Heart left ventricle (tissue), 16 donors: ENCODE results near the gene HEBP1. TPM values are rescaled to one million over a fixed set of nuclear protein-coding genes. Genes with fewer than 3 reads are reported as not detected.

Source experiments
- ATAC-seq, 4 donors: fragments of 200-7000 bp; cut with Tn5 transposase; one replicate each; pipeline ENCODE4 v1.9.1; 2020 to 2022; ENCODE audit warnings: moderate library complexity in 4 of 4, mild to moderate bottlenecking in 3 of 4, moderate number of reproducible peaks in 1 of 4
- DNase-seq, 5 donors: peaks; one replicate each; pipeline ENCODE4 v3.0.0-alpha.2; 2020
- H3K27ac ChIP-seq, 12 donors: fragments of 200-600 bp; sonication (generic) in 4 of 12; one replicate each; pipeline versions ENCODE4 v1.5.0 to v1.8.0; 2016 to 2022; ENCODE audit warnings: mild to moderate bottlenecking in 2 of 12
- H3K27me3 ChIP-seq, 9 donors: fragments of 200-600 bp; sonication (generic) in 2 of 9; one replicate each; pipeline versions ENCODE4 v1.5.1 to v1.8.0; 2016 to 2022; ENCODE audit warnings: mild to moderate bottlenecking in 3 of 9
- H3K36me3 ChIP-seq, 9 donors: fragments of 200-600 bp; sonication (generic) in 2 of 9; one replicate each; pipeline versions ENCODE4 v1.5.0 to v1.8.0; 2018 to 2022; ENCODE audit warnings: mild to moderate bottlenecking in 2 of 9
- H3K4me1 ChIP-seq, 12 donors: fragments of 200-600 bp; sonication (generic) in 4 of 12; one replicate each; pipeline versions ENCODE4 v1.5.0 to v1.8.0; 2016 to 2022; ENCODE audit warnings: mild to moderate bottlenecking in 3 of 12
- H3K4me3 ChIP-seq, 12 donors: fragments of 200-600 bp; sonication (generic) in 4 of 12; one replicate each; pipeline versions ENCODE4 v1.5.0 to v1.8.0; 2017 to 2022; ENCODE audit warnings: mild to moderate bottlenecking in 9 of 12, moderate library complexity in 4 of 12
- H3K9me3 ChIP-seq, 12 donors: fragments of 200-600 bp; sonication (generic) in 4 of 12; one replicate each; pipeline versions ENCODE4 v1.5.0 to v1.8.0; 2016 to 2022; ENCODE audit warnings: mild to moderate bottlenecking in 1 of 12
- CTCF ChIP-seq, 12 donors: fragments of 200-600 bp; sonication (generic) in 4 of 12; IDR thresholded peaks; one replicate each; pipeline versions ENCODE4 v1.5.0 to v1.8.0; 2018 to 2022; ENCODE audit warnings: antibody characterized with exemption in 12 of 12, mild to moderate bottlenecking in 5 of 12
- POLR2A ChIP-seq, 2 donors: fragments of 450-650 bp; IDR thresholded peaks; one replicate each; pipeline ENCODE4 v1.6.1; 2017; ENCODE audit warnings: antibody characterized with exemption in 2 of 2, mild to moderate bottlenecking in 2 of 2, moderate library complexity in 2 of 2
- WGBS, 4 donors: extraction: QIAGEN DNeasy Blood & Tissue Kit in 2 of 4; methylation state at CpG; one replicate each; pipeline versions ENCODE4 v1.1.5 to v1.1.7; 2013 to 2018; 5-methylcytosine and 5-hydroxymethylcytosine counted together
- intact Hi-C, 10 donors: fragments of 100-400 bp; cut with DNase I; formaldehyde crosslinking; loops; one replicate each; pipeline versions ENCODE4 v1.11.1 to v1.14.2; 2022
- polyA plus RNA-seq, 2 donors: library from polyadenylated mRNA; stranded (reverse); fragments of 200-250 nt; gene quantifications; one replicate each; pipeline ENCODE4 v1.2.3, GENCODE V29; 2013
- total RNA-seq, 9 donors: library from RNA; depleted of rRNA in 2 of 9; stranded (reverse); fragments of >200 nt in 2 of 9; fragmentation: NEBNext Ultra II Directional in 3 of 9; extraction: Animal tissue kit (Norgen Biotek cat#: 25700) in 3 of 9; gene quantifications; one replicate each; pipeline versions ENCODE4 v1.1.0 to v1.2.4, GENCODE V29; 2016 to 2023
- donor health status: ischemic (EF 13 %, LVEDD 7.1; RV severe dilation, severe dysfunction).
- donor health status: healthy with polysubstance abuse.
- donor health status: DM: no; HTN: yes; CAD: no.
- donor health status: DM: no; HTN: no; CAD: no.
- donor health status: ischemic (EF 25% LVEDD 6.9; RV normal size, moderate dysfunction).
- donor health status: ischemic (EF 25% LVEDD 5.7; RV mildly dilated, moderate dysfunction).
- donor health status: healthy.
- donor health status: DM: yes; HTN: yes; CAD: no.
- donor health status: ischemic (EF 35%, LVEDD 5.7; RV mildly dilated, moderate dysfunction).
- donor health status: nonischemic (EF 11% LVEDD 7.7; RV severe dilation, severe dysfunction).
- donor health status: DM: yes; HTN: yes; CAD: no.
- donor health status: PGD.
- donor health status: ischemic (EF 29% LVEDD 5.4; RV normal size, mild dysfunction).
- donor health status: nonischemic (EF 23%, LVEDD 6.1; RV moderate dilation, normal function).

Gene HEBP1
- total and polyA plus RNA-seq, 11 donors = 26.3 to 88.1 (median 52.6) TPM

DNA sequence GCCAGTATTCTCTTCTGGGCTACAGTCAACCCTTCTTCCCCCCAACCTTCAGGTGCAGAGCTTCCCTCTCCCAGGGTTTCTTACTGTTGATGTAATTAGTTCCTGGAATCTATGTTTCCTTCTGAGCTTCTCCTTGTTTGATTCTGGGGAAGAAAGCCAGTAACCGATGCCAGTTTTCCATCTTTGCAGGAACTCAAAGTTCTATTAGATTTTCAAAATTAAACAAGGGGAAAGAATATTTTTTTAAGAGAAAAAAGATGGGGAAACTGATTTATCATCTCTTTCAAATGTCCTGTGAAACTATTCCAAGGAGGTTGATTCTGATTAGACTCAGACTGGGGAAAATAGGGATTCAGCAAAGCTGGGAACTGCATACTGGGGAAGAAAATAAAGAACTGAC lies 26.2 kb upstream of the HEBP1 start:
- no peak for DNase-seq
- no peaks in the 10 kb centered on the region for H3K36me3 ChIP-seq
- H3K27me3 ChIP-seq = no peaks in the 10 kb centered on the region
- H3K4me3 ChIP-seq = no peak overlapping the region
- intact Hi-C loops = loop anchor here in 1 of 10 donors (10.0 kb wide), 1 partner anchor 209 kb away; no protein-coding TSS in a partner anchor
- no peak for ATAC-seq
- WGBS, 4 donors = 55 to 66% (median 59%) methylated on average over 1 of the region's 1 CpG
- H3K9me3 ChIP-seq = no peaks in the 10 kb centered on the region
- no peak overlapping the region for H3K27ac ChIP-seq
- peaks cover 0 to 14% (median 0%) of the 10 kb centered on the region in 12 donors for H3K4me1 ChIP-seq
- TF ChIP-seq CTCF (IDR thresholded peaks at IDR 0.05) = no peak
- no peak for TF ChIP-seq POLR2A (IDR thresholded peaks at IDR 0.05)

GRCh38 chr12:13024531-13024916 lies 24.5 kb upstream of the HEBP1 start:
- ATAC-seq = no peak
- WGBS, 4 donors = 66 to 90% (median 72%) methylated on average over 5 of the region's 5 CpGs
- H3K4me3 ChIP-seq = no peak overlapping the region
- H3K36me3 ChIP-seq = no peaks in the 10 kb centered on the region
- no peak for DNase-seq
- H3K27ac ChIP-seq = peak overlapping the region in 1 of 12 donors; percentile 6
- TF ChIP-seq POLR2A (IDR thresholded peaks at IDR 0.05) = no peak
- no peak for TF ChIP-seq CTCF (IDR thresholded peaks at IDR 0.05)
- peaks cover 0 to 14% (median 0%) of the 10 kb centered on the region in 12 donors for H3K4me1 ChIP-seq
- intact Hi-C loops = loop anchor here in 2 of 10 donors (5.0 to 10.0 kb wide), 3 partner anchors 73 to 210 kb away; no protein-coding TSS in a partner anchor
- no peaks in the 10 kb centered on the region for H3K27me3 ChIP-seq
- H3K9me3 ChIP-seq = no peaks in the 10 kb centered on the region

DNA sequence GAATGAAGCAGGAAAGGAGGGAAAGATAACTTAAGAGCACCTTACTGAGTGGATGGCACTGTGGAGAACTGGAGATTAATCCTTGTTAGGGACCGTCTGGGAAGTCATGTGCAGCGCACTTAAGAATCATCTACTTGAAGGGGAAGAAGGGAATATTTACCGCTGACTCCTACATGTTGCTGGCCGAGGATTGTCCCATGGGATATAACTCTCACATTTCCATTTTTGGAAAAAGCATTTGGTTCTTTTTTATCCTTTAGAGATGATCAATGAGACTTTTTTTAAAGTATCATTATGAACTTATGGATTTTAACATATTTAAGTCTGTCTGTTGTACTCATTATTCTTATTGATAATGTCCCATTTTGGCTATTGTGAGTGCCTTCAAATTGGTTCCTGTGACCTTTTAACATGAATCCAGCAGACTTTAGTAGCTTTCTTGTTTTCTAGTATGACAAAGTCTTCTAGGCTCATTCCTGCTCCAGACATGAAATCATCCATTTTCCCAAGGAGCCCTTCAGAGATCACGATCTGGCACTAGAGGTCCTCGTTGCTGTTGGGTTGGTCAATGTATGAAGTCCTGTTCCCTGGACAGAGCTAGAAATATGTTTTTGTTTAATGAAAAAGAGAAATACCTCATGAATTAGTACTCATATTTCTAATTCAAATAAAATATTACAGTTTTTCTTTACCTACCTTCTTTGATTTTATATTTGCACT lies 23.9 kb upstream of the HEBP1 start:
- H3K36me3 ChIP-seq = no peaks in the 10 kb centered on the region
- peaks cover 0 to 14% (median 0%) of the 10 kb centered on the region in 12 donors for H3K4me1 ChIP-seq
- no peak for TF ChIP-seq POLR2A (IDR thresholded peaks at IDR 0.05)
- TF ChIP-seq CTCF (IDR thresholded peaks at IDR 0.05) = peak in 6 of 12 donors; percentile 19 to 59 (median 40)
- H3K27ac ChIP-seq = no peak overlapping the region
- H3K4me3 ChIP-seq = no peak overlapping the region
- intact Hi-C loops = loop anchor here in 2 of 10 donors (5.0 to 10.0 kb wide), 3 partner anchors 73 to 211 kb away; no protein-coding TSS in a partner anchor
- DNase-seq = peak in 1 of 5 donors; percentile 31
- peak; percentile 58 to 86 (median 68) for ATAC-seq
- H3K27me3 ChIP-seq = no peaks in the 10 kb centered on the region
- 52 to 75% (median 58%) methylated on average over 6 of the region's 6 CpGs for WGBS, 4 donors
- H3K9me3 ChIP-seq = no peaks in the 10 kb centered on the region

DNA sequence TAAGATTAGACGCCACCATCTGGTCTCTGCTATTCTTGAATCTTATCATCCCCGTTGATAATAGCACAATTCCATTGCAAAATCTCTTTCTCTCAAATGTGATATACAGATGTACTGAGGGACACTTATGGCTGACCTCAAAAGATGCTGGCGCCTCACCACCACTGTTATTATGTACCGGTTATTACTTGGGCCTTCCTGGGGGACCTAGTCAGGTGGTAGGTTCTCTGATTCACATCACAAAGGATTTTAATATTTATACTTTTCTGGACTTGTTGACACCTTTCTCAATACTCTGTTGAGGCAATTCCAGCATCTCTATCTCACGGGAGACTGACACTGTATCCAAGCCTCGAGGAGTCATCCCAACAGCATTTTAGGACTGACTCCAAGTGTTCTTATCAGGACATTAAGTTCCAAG lies 22.8 kb upstream of the HEBP1 start:
- H3K4me3 ChIP-seq = no peak overlapping the region
- TF ChIP-seq CTCF (IDR thresholded peaks at IDR 0.05) (no peak), POLR2A (IDR thresholded peaks at IDR 0.05) (no peak)
- no peaks in the 10 kb centered on the region for H3K9me3 ChIP-seq
- H3K27ac ChIP-seq = no peak overlapping the region
- peak in 2 of 4 donors; percentile 24 to 31 for ATAC-seq
- H3K27me3 ChIP-seq = no peaks in the 10 kb centered on the region
- H3K36me3 ChIP-seq = no peaks in the 10 kb centered on the region
- no peak for DNase-seq
- WGBS, 4 donors = 51 to 62% (median 57%) methylated on average over 6 of the region's 6 CpGs
- intact Hi-C loops = loop anchor here in 2 of 10 donors (5.0 to 10.0 kb wide), 3 partner anchors 74 to 212 kb away; no protein-coding TSS in a partner anchor
- peaks cover 0 to 14% (median 0%) of the 10 kb centered on the region in 12 donors for H3K4me1 ChIP-seq
